ENCODE results near the gene TOMM70.

TOMM70 gene

GRCh38 chr3:100325827-100326226 lies 75.1 kb downstream of the TOMM70 start:
- no peak for DNase-seq (ENCODE audit: low read depth in 2 of 2)

DNA sequence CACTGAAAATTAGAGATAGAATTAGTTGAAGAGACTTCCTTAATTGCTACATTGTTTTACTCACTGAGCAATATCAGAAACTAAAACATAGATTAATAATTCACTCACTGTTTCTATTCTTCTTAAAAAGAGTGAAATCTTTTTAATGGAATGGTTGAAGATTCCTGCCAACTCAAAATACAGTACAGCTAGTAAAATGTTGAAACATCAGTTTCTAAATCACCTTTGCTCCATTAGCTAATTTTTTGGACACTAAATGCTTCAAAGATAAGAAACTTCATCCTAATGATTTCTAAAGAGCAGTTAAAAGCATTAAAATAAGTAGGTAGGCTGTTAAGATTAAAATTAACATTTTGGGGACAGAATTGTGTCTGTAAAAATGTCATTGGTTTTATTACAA lies 76.8 kb downstream of the TOMM70 start:
- DNase-seq (ENCODE audit: low read depth in 2 of 2): no peak

- no peak for DNase-seq (ENCODE audit: low read depth in 2 of 2)
These were observed 80.9 kb downstream of the TOMM70 start for GRCh38 chr3:100319951-100320350.

DNA sequence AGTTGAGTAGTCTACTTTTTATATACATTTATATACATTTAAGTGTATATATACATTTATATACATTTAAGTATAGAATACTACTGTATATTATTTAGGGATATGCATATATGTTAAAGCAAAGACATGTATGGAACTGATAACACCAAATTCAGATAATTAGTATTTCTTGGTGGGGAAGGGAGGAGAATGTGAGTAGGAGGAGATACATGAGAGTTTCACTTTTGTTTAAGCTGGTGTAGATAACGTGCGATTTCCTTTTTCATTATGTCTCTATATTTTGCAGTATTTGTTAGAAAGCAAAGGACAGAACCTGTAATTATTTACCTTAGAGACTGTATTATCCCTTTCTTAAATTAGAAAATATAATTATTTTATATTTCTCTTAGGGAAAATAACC lies 83.0 kb downstream of the TOMM70 start:
- DNase-seq (ENCODE audit: low read depth in 2 of 2): no peak

DNA sequence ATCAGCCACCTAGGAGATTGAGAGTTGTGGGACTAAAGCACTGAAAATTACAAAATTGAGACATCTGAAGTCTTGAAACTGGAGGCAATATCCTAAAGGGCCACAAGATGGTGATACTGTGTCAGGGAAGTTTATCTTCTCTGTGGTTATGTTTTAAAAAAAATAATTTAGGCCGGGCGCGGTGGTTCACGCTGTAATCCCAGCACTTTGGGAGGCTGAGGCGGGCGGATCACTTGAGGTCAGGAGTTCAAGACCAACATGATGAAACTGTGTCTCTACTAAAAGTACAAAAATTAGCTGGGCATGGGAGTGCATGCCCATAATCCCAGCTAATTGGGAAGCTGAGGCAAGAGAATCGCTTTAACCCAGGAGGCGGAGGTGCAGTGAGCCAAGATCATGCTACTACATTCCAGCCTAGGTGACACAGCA lies 84.2 kb downstream of the TOMM70 start:
- DNase-seq (ENCODE audit: low read depth in 2 of 2): no peak

Data from stimulated activated CD8-positive, alpha-beta memory T cell treated with anti-CD3 and anti-CD28 coated beads, Interleukin-2, amount 100 ng/mL, for 48 hours (primary cell).